GM12874 (cell line): ENCODE measurements around the gene ZNF581.

ENCODE experiments used
- CTCF ChIP-seq: IDR thresholded peaks from 2 replicates; pipeline ENCODE4 v1.5.1; 2011; ENCODE audit warnings: low read depth, mild to moderate bottlenecking, control low read depth, low read length, moderate library complexity; ENCODE audit not compliant: insufficient read depth

The ZNF581 gene

DNA sequence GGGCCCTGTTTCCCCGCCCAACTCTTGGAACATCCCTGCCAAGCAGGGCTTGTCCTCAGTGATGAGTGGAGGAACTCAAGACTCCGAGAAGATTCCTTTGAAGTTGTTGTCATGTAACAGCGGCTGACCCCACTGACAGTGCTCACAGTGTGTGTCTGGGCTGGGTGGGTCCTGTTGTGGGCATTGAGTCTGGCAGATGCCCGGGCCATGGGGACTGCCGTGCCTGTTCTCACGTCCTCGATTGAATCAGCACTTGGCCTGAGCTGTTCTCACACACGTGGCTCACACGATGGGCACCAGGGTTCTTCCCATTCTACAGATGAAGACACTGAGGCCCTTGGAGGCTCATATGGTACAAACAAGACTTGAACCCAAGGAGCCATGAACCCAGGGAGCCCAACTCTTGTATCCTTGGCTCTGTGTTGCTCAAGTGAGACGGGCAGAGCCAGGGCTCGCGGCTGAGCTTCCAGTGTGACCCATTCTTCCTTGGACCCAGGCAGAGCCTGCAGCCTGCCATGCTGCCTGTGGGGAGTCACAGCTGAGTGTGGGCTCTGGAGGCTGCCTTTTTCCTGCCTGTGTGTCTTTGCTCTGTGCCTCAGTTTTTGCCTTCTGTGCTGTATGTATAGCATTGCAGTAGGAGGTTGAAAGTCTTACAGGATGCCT lies 23.0 kb downstream of the ZNF581 start:
- TF ChIP-seq CTCF = no peak

GRCh38 chr19:55667006-55667381 lies 23.5 kb downstream of the ZNF581 start:
- no peak for TF ChIP-seq CTCF

- no peak for TF ChIP-seq CTCF
These were observed 24.1 kb downstream of the ZNF581 start for GRCh38 chr19:55667511-55667910.

- no peak for TF ChIP-seq CTCF
These were observed 24.5 kb downstream of the ZNF581 start for GRCh38 chr19:55667958-55668357.

- no peak for TF ChIP-seq CTCF
These were observed 25.3 kb downstream of the ZNF581 start for GRCh38 chr19:55668603-55669348.

DNA sequence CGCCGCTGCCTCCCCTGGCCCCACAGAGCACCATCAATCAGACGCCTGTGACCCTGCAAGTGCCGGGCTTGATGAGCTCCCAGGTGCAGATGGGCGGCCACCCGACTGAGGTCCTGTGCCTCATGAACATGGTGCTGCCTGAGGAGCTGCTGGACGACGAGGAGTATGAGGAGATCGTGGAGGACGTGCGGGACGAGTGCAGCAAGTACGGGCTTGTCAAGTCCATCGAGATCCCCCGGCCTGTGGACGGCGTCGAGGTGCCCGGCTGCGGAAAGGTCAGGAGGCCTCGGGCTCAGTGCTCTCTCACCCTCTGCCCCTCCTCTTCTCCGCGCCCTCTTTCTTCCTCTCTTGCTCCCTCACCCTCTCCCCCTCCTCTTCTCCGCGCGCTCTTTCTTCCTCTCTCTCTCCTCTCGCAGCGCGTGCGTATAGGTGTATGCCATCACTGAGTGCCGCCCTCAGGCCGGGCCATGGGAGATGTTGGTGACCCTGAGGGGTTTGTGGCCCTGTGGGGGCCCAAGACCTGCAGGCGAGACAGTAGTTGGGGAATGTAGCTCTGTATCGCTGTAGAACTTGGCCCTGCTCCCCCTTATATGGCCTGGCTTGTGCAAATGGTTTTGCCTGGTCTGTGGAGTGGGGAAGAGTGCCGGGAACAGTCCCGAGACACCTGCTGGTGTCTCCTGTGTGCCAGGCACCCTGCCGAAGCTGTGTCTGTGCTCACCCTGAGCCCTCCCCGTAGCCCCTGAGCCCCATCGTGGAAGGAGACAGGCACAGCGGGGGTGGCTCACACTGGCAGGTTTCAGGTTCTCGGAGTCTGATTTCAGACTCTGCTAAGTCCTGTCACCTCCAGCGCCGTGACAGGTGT lies 26.2 kb downstream of the ZNF581 start:
- TF ChIP-seq CTCF = no peak
